Ishikawa (cell line): ENCODE results near the gene SDK1.

Source experiments
- CEBPB ChIP-seq: IDR thresholded peaks from 2 replicates; pipeline ENCODE4 v1.6.1; 2012
- CREB1 ChIP-seq: IDR thresholded peaks from 2 replicates; pipeline ENCODE4 v1.6.1; 2012; ENCODE audit warnings: low read depth
- EGR1 ChIP-seq: IDR thresholded peaks from 2 replicates; pipeline ENCODE4 v1.6.1; 2012
- EP300 ChIP-seq: IDR thresholded peaks from 2 replicates; pipeline ENCODE4 v1.6.1; 2012; ENCODE audit warnings: borderline replicate concordance
- FOXM1 ChIP-seq: IDR thresholded peaks from 2 replicates; pipeline ENCODE4 v1.6.1; 2012; ENCODE audit warnings: low read depth, borderline replicate concordance
- MAX ChIP-seq: IDR thresholded peaks from 2 replicates; pipeline ENCODE4 v1.6.1; 2012
- NFIC ChIP-seq: IDR thresholded peaks from 2 replicates; pipeline ENCODE4 v1.6.1; 2012
- RAD21 ChIP-seq: IDR thresholded peaks from 2 replicates; pipeline ENCODE4 v1.6.1; 2012; ENCODE audit warnings: low read depth
- REST ChIP-seq: IDR thresholded peaks from 2 replicates; pipeline ENCODE4 v1.6.1; 2012; ENCODE audit warnings: low read depth, mild to moderate bottlenecking
- TAF1 ChIP-seq: IDR thresholded peaks from 2 replicates; pipeline ENCODE4 v1.6.1; 2012; ENCODE audit warnings: low read depth, mild to moderate bottlenecking
- TCF12 ChIP-seq: IDR thresholded peaks from 2 replicates; pipeline ENCODE4 v1.6.1; 2012; ENCODE audit warnings: low read depth
- TEAD4 ChIP-seq: IDR thresholded peaks from 2 replicates; pipeline ENCODE4 v1.6.1; 2012
- USF1 ChIP-seq: IDR thresholded peaks from 2 replicates; pipeline ENCODE4 v1.6.1; 2012
- YY1 ChIP-seq: IDR thresholded peaks from 2 replicates; pipeline ENCODE4 v1.6.1; 2012; ENCODE audit warnings: low read depth
- ZBTB7A ChIP-seq: IDR thresholded peaks from 2 replicates; pipeline ENCODE4 v1.6.1; 2012; ENCODE audit warnings: low read depth

SDK1 gene

DNA sequence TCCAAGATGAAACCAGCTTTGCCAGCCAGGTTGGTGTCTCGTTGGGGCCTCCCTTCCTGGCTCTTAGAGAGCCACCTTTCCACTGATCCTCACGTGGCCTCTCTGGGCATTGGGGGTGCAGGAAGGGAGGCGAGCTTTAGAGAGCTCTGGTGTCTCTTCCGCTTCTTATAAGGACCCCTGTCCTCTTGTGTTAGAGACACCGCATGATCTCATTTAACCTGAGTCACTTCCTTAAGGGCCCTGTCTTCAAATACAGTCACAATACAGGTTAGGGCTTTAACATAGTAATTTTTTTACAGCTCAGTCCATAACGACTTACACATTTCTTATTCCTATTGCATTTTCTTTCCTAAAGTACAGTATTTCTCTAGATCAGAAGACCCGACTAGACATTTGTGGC is 535.8 kb downstream of the SDK1 start:
- TF ChIP-seq TEAD4, result no peak
- no peak for TF ChIP-seq REST
- no peak for TF ChIP-seq MAX
- no peak for TF ChIP-seq TAF1
- TF ChIP-seq TCF12, result no peak
- TF ChIP-seq FOXM1, result no peak
- TF ChIP-seq NFIC, result no peak
- no peak for TF ChIP-seq ZBTB7A
- TF ChIP-seq EP300, result no peak
- TF ChIP-seq CEBPB, result no peak
- no peak for TF ChIP-seq YY1
- TF ChIP-seq EGR1, result no peak
- TF ChIP-seq CREB1, result no peak
- TF ChIP-seq RAD21, result no peak

GRCh38 chr7:3844540-3845151 is 543.6 kb downstream of the SDK1 start:
- no peak for TF ChIP-seq CREB1
- no peak for TF ChIP-seq EP300
- no peak for TF ChIP-seq MAX
- TF ChIP-seq RAD21, result no peak
- no peak for TF ChIP-seq REST
- no peak for TF ChIP-seq ZBTB7A
- TF ChIP-seq TAF1, result no peak
- no peak for TF ChIP-seq USF1
- TF ChIP-seq EGR1, result no peak
- TF ChIP-seq YY1, result no peak
- no peak for TF ChIP-seq CEBPB

DNA sequence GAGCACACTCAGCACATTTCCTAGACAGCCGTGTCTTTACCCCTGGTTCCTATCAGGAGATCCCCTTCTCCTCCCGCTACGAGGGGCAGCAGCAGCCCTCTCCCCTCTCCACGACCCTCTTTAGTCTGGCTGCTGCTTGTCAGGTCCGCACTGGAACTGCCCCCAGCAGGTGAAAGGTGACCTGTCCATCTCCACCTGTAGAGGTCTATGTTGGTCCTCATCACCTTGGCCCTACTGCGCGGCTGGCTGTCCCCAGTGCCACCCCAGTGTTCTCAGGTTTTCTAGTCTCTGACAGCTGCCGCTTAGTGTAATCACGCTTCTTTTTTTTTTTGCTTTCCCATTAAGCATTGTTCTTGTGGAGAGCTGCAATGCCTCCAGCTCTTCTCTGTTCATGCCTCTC is 545.7 kb downstream of the SDK1 start:
- no peak for TF ChIP-seq FOXM1
- TF ChIP-seq TCF12, result no peak
- no peak for TF ChIP-seq TAF1
- no peak for TF ChIP-seq EGR1
- TF ChIP-seq EP300, result no peak
- no peak for TF ChIP-seq USF1
- TF ChIP-seq TEAD4, result no peak
- no peak for TF ChIP-seq CEBPB
- TF ChIP-seq NFIC, result no peak

DNA sequence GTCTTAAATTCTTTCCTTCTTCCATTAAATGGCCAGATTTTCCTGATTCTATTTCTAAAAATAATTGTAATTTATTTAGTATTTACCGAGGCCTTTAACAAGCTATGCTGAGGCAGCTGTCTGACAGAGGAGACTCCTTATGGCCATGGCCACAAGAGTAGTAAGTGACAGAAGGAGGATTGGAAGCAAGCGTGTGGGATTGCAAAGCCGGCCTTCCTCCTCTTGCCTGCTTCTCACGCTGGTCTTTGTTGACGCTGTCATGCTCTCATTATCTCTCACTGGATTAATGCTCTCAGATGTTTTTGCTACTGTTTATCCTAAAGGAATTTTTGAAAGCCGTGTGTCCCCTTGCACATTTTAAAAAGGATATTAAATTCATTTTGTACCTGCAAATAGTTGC is 546.3 kb downstream of the SDK1 start:
- TF ChIP-seq USF1 (no peak), EGR1 (no peak), CREB1 (no peak), CEBPB (no peak), RAD21 (no peak)

- no peak for TF ChIP-seq CREB1
- no peak for TF ChIP-seq YY1
- TF ChIP-seq EGR1, result no peak
- no peak for TF ChIP-seq MAX
- TF ChIP-seq TCF12, result no peak
- TF ChIP-seq CEBPB, result no peak
Observed at GRCh38 chr7:3859431-3859830, 558.4 kb downstream of the SDK1 start.

DNA sequence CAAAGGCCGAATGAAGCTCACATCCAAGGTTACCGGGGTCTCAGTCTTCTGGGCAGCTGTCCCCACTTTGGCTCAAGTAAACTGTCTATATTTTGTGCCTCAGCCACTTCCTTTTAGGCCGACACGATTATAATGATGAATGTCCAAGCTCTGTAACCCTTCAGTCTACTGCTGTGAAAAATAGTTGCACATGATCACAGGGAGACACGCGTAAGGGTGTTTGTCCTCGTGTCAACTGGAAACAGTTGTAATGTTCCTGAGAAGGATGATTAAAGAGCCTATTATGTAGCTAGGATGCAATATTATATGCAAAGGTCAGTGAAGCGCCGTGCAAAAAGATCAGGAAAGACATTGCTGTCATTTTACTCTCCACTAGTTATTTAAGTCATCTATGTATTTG is 559.9 kb downstream of the SDK1 start:
- TF ChIP-seq TCF12 (no peak), USF1 (no peak), EGR1 (no peak), RAD21 (no peak), CREB1 (no peak), CEBPB (no peak), TAF1 (no peak), YY1 (no peak), ZBTB7A (no peak), REST (no peak), MAX (no peak), EP300 (no peak), FOXM1 (no peak), TEAD4 (no peak), NFIC (no peak)
